ENCODE measurements around the gene LGALS4. TPM values are rescaled to one million over a fixed set of nuclear protein-coding genes. Genes with fewer than 3 reads are reported as not detected.
"Not testable (repeated sequence)": the region's sequence is repeated elsewhere in the genome, so short reads cannot be mapped to it uniquely, and the experiment has no call there.

Gene LGALS4
- polyA plus RNA-seq, 1 experiment, result 0.07 TPM

GRCh38 chr19:38813323-38813722 is 578 bp upstream of the LGALS4 start:
- no peak for TF ChIP-seq CTCF (IDR thresholded peaks at IDR 0.05; ENCODE audit: low read depth, low read length)
- Histone ChIP-seq H3K27me3 (ENCODE audit: control insufficient read depth, insufficient read depth, low read length) (no peaks in the 10 kb centered on the region), H3K9me3 (ENCODE audit: control insufficient read depth, insufficient read depth, low read length) (no peaks in the 10 kb centered on the region; the same call in 1 of the 2 replicates), H3K27ac (ENCODE audit: low read depth, low read length) (no peak overlapping the region), H3K4me3 (ENCODE audit: low read depth, low read length) (no peak overlapping the region)
- ChIA-PET CTCF (no interaction called here), POLR2A (no interaction called here)
- DNase-seq (ENCODE audit: low read depth, low spot score), result no peak

GRCh38 chr19:38812009-38812840 is 520 bp downstream of the LGALS4 start:
- TF ChIP-seq CTCF (IDR thresholded peaks at IDR 0.05; ENCODE audit: low read depth, low read length), result no peak
- CTCF ChIA-PET, result no interaction called here
- POLR2A ChIA-PET, result interaction anchor here (0.5 kb wide), 1 partner anchor 69 kb away, joined by 5 read pairs; no protein-coding TSS in a partner anchor
- no peak overlapping the region for H3K4me3 ChIP-seq (ENCODE audit: low read depth, low read length)
- H3K27ac ChIP-seq (ENCODE audit: low read depth, low read length), result no peak overlapping the region
- H3K27me3 ChIP-seq (ENCODE audit: control insufficient read depth, insufficient read depth, low read length), result no peaks in the 10 kb centered on the region
- H3K9me3 ChIP-seq (ENCODE audit: control insufficient read depth, insufficient read depth, low read length), result no peaks in the 10 kb centered on the region; the same call in 1 of the 2 replicates
- DNase-seq (ENCODE audit: low read depth, low spot score), result no peak

- no peak for TF ChIP-seq CTCF (IDR thresholded peaks at IDR 0.05; ENCODE audit: low read depth, low read length)
- Histone ChIP-seq H3K27me3 (ENCODE audit: control insufficient read depth, insufficient read depth, low read length) (no peaks in the 10 kb centered on the region), H3K27ac (ENCODE audit: low read depth, low read length) (no peak overlapping the region), H3K4me3 (ENCODE audit: low read depth, low read length) (no peak overlapping the region), H3K9me3 (ENCODE audit: control insufficient read depth, insufficient read depth, low read length) (no peaks in the 10 kb centered on the region; the same call in 1 of the 2 replicates)
- no peak for DNase-seq (ENCODE audit: low read depth, low spot score)
- ChIA-PET POLR2A (no interaction called here), CTCF (interaction anchor here (0.7 kb wide), 2 partner anchors 13 to 724 kb away, joined by 3 to 5 read pairs; no protein-coding TSS in a partner anchor)
These were observed 3.0 kb downstream of the LGALS4 start for GRCh38 chr19:38809592-38810252.

- ChIA-PET CTCF (interaction anchor here (0.7 kb wide), 2 partner anchors 122 to 725 kb away, joined by 3 to 4 read pairs; partner anchors contain the start of genes MRPS12 and SARS2), POLR2A (no interaction called here)
- Histone ChIP-seq H3K27me3 (ENCODE audit: control insufficient read depth, insufficient read depth, low read length) (no peaks in the 10 kb centered on the region), H3K27ac (ENCODE audit: low read depth, low read length) (no peak overlapping the region), H3K9me3 (ENCODE audit: control insufficient read depth, insufficient read depth, low read length) (no peaks in the 10 kb centered on the region; the same call in 1 of the 2 replicates), H3K4me3 (ENCODE audit: low read depth, low read length) (no peak overlapping the region)
- no peak for DNase-seq (ENCODE audit: low read depth, low spot score)
- TF ChIP-seq CTCF (IDR thresholded peaks at IDR 0.05; ENCODE audit: low read depth, low read length), result no peak
These were observed 4.0 kb downstream of the LGALS4 start for GRCh38 chr19:38808741-38809140.

GRCh38 chr19:38807374-38808098 is 5.2 kb downstream of the LGALS4 start:
- H3K27me3 ChIP-seq (ENCODE audit: control insufficient read depth, insufficient read depth, low read length); H3K27ac ChIP-seq (ENCODE audit: low read depth, low read length); H3K4me3 ChIP-seq (ENCODE audit: low read depth, low read length); CTCF ChIA-PET; POLR2A ChIA-PET; H3K9me3 ChIP-seq (ENCODE audit: control insufficient read depth, insufficient read depth, low read length); DNase-seq (ENCODE audit: low read depth, low spot score): not testable (repeated sequence)
